Mononuclear cell (primary cell): ENCODE measurements around the gene SMIM43. TPM values are rescaled to one million over a fixed set of nuclear protein-coding genes. Genes with fewer than 3 reads are reported as not detected.

ENCODE experiments used
- H3K27me3 ChIP-seq: 2 replicates; pipeline ENCODE4 v1.6.0; 2011; ENCODE audit warnings: low read length, control low read depth; ENCODE audit not compliant: insufficient read depth
- H3K4me1 ChIP-seq: 2 replicates; pipeline ENCODE4 v1.5.1; 2011; ENCODE audit warnings: mild to moderate bottlenecking, low read length, control low read depth; ENCODE audit not compliant: insufficient read depth
- H3K4me3 ChIP-seq: 2 replicates; pipeline ENCODE4 v1.5.1; 2011; ENCODE audit warnings: mild to moderate bottlenecking, low read length, moderate library complexity
- H3K9me3 ChIP-seq: 2 replicates; pipeline ENCODE4 v1.5.1; 2011; ENCODE audit warnings: low read depth, mild to moderate bottlenecking, control low read depth, low read length
- total RNA-seq: library from RNA; depleted of rRNA; stranded (reverse); fragments of >200 nt; gene quantifications from one replicate; pipeline ENCODE4 v1.2.3, GENCODE V29; 2012

SMIM43 gene
- total RNA-seq, 1 donor = not detected

GRCh38 chr4:121789960-121790829, 25.2 kb upstream of the SMIM43 start:
- H3K9me3 ChIP-seq = no peaks in the 10 kb centered on the region
- no peak overlapping the region for H3K4me3 ChIP-seq
- no peaks in the 10 kb centered on the region for H3K4me1 ChIP-seq
- peaks cover 21% of the 10 kb centered on the region for H3K27me3 ChIP-seq

- H3K9me3 ChIP-seq = no peaks in the 10 kb centered on the region
- H3K4me3 ChIP-seq = no peak overlapping the region
- peaks cover 20% of the 10 kb centered on the region for H3K27me3 ChIP-seq
- no peaks in the 10 kb centered on the region for H3K4me1 ChIP-seq
These were observed 24.5 kb upstream of the SMIM43 start for GRCh38 chr4:121789455-121789854.

- H3K27me3 ChIP-seq = peaks cover 25% of the 10 kb centered on the region
- no peaks in the 10 kb centered on the region for H3K9me3 ChIP-seq
- H3K4me3 ChIP-seq = no peak overlapping the region
- no peaks in the 10 kb centered on the region for H3K4me1 ChIP-seq
These were observed 23.9 kb upstream of the SMIM43 start for GRCh38 chr4:121788896-121789295.

DNA sequence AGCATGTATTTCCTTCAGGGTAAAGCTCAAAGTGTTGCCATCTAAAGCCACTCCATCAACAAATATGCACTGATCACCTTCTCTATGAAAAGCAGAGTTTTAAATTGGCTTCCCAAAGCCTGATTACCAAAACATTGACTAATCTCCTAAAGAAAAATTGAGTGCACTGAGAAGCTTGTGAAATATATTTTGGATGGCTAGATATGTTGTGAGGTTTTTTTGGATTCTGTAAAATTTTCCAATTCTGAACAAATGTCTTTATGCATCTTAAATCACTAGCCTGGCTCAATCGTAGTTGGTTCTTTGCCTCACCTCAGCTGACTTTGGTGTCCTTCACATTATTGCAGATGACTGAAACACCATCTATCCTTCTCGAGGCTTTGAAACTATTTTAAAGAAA, 21.3 kb upstream of the SMIM43 start:
- Histone ChIP-seq H3K27me3 (peaks cover 30% of the 10 kb centered on the region), H3K4me3 (no peak overlapping the region), H3K9me3 (no peaks in the 10 kb centered on the region), H3K4me1 (no peaks in the 10 kb centered on the region)

- H3K4me3 ChIP-seq = no peak overlapping the region
- peaks cover 30% of the 10 kb centered on the region for H3K27me3 ChIP-seq
- no peaks in the 10 kb centered on the region for H3K9me3 ChIP-seq
- H3K4me1 ChIP-seq = no peaks in the 10 kb centered on the region
These were observed 20.5 kb upstream of the SMIM43 start for GRCh38 chr4:121785479-121785878.

GRCh38 chr4:121784975-121785374, 20.0 kb upstream of the SMIM43 start:
- peaks cover 30% of the 10 kb centered on the region for H3K27me3 ChIP-seq
- H3K9me3 ChIP-seq = no peaks in the 10 kb centered on the region
- no peaks in the 10 kb centered on the region for H3K4me1 ChIP-seq
- no peak overlapping the region for H3K4me3 ChIP-seq

- Histone ChIP-seq H3K27me3 (peaks cover 30% of the 10 kb centered on the region), H3K4me1 (no peaks in the 10 kb centered on the region), H3K4me3 (no peak overlapping the region), H3K9me3 (no peaks in the 10 kb centered on the region)
These were observed 19.4 kb upstream of the SMIM43 start for GRCh38 chr4:121784401-121784800.

DNA sequence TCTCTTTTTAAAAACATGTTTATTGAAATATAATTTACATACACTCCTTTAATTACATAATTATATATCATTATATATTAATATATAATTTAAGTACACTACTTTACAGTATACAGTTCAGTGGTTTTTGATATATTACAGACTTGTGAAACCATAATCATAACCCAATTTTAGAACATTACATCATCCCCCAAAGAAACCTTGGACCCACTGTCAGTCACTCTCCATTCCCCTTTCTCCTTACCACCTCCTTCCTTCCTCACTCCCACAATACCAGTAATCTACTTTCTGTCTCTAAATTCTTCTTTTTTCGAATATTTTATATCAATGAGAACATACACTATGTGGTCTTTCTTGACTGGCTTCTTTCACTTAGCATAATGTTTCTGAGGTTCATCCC, 18.2 kb upstream of the SMIM43 start:
- no peaks in the 10 kb centered on the region for H3K4me1 ChIP-seq
- H3K4me3 ChIP-seq = no peak overlapping the region
- H3K27me3 ChIP-seq = peaks cover 35% of the 10 kb centered on the region
- H3K9me3 ChIP-seq = no peaks in the 10 kb centered on the region

- Histone ChIP-seq H3K27me3 (peaks cover 20% of the 10 kb centered on the region), H3K9me3 (no peaks in the 10 kb centered on the region)
These were observed 14.1 kb upstream of the SMIM43 start for GRCh38 chr4:121778991-121779628.

GRCh38 chr4:121777625-121778024, 12.7 kb upstream of the SMIM43 start:
- no peak overlapping the region for H3K4me3 ChIP-seq
- no peaks in the 10 kb centered on the region for H3K4me1 ChIP-seq
- peaks cover 13% of the 10 kb centered on the region for H3K27me3 ChIP-seq
- H3K9me3 ChIP-seq = no peaks in the 10 kb centered on the region

More at GRCh38 chr4:121778991-121779628, 14.1 kb upstream of the SMIM43 start:
- H3K4me3 ChIP-seq = no peak overlapping the region
- no peaks in the 10 kb centered on the region for H3K4me1 ChIP-seq

GRCh38 chr4:121776610-121777401, 11.8 kb upstream of the SMIM43 start:
- Histone ChIP-seq H3K27me3 (peaks cover 14% of the 10 kb centered on the region), H3K4me1 (no peaks in the 10 kb centered on the region), H3K4me3 (no peak overlapping the region), H3K9me3 (no peaks in the 10 kb centered on the region)

- H3K4me1 ChIP-seq = no peaks in the 10 kb centered on the region
- peaks cover 24% of the 10 kb centered on the region for H3K27me3 ChIP-seq
- no peak overlapping the region for H3K4me3 ChIP-seq
- H3K9me3 ChIP-seq = no peaks in the 10 kb centered on the region
These were observed 8.9 kb upstream of the SMIM43 start for GRCh38 chr4:121773883-121774282.

DNA sequence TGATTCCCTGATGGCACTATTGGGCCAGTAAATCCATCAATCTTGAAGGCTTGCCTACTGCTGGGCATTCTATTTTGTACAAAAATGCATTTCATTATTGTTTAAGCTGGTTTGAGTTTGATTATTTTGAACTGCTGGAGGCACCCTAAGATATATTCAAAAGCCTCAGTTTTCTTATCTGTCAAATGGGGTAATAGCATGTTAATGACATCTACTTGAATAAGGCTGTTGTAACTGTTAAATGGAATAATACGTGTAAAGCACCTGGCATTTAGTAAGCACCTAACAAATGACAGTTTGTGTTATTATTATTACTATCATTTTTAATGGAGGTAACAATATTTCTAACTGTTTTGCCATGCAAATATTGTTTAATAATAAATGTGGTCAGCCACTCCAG, 6.9 kb upstream of the SMIM43 start:
- H3K9me3 ChIP-seq = no peaks in the 10 kb centered on the region

GRCh38 chr4:121769341-121769740, 4.4 kb upstream of the SMIM43 start:
- no peak overlapping the region for H3K4me3 ChIP-seq
- H3K9me3 ChIP-seq = no peaks in the 10 kb centered on the region
- H3K4me1 ChIP-seq = no peaks in the 10 kb centered on the region
- peaks cover 56% of the 10 kb centered on the region for H3K27me3 ChIP-seq

More for the DNA sequence above, 6.9 kb upstream of the SMIM43 start:
- Histone ChIP-seq H3K27me3 (peaks cover 30% of the 10 kb centered on the region), H3K4me1 (no peaks in the 10 kb centered on the region), H3K4me3 (no peak overlapping the region)

DNA sequence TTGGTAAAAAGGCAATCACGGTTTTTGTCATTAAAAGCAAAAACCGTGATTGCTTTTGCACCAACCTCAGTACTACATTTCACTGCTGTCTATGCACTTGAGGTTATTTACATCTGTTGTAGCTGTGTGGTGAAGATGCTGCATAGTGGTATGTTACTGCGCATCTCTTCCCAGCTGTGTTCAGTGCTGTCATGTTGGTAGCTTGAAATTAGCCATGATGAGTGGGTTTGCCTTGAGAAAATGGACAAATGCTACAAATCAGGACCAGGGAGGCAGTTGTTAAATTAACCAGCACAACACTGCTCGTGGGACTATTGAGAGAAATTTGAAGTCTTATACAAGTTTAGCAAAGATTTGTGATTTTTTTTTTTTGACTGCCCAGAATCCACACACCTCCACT, 2.2 kb upstream of the SMIM43 start:
- Histone ChIP-seq H3K27me3 (peaks cover 75% of the 10 kb centered on the region), H3K9me3 (no peaks in the 10 kb centered on the region), H3K4me1 (no peaks in the 10 kb centered on the region), H3K4me3 (no peak overlapping the region)
